C4-2B (cell line): ENCODE results near the gene HPS4.

Experiments
- CTCF ChIP-seq: fragments of 450-650 bp; conservative IDR thresholded peaks from 2 replicates; pipeline ENCODE4 v1.5.1; 2017; ENCODE audit warnings: mild to moderate bottlenecking
- ZFX ChIP-seq: fragments of 450-650 bp; IDR thresholded peaks from 2 replicates; pipeline ENCODE4 v1.6.1; 2017

- no peak for TF ChIP-seq CTCF
- TF ChIP-seq ZFX: no peak
Observed at GRCh38 chr22:26516503-26516902, 32.9 kb upstream of the HPS4 start.
